ENCODE results near the gene DNM3.

The DNM3 gene

GRCh38 chr1:171931752-171932151, 90.5 kb downstream of the DNM3 start:
- DNase-seq: no peak

GRCh38 chr1:171934664-171935063, 93.4 kb downstream of the DNM3 start:
- DNase-seq: no peak

- no peak for DNase-seq
Observed at GRCh38 chr1:171935086-171935485, 93.8 kb downstream of the DNM3 start.

- no peak for DNase-seq
Observed at GRCh38 chr1:171935664-171936063, 94.4 kb downstream of the DNM3 start.

GRCh38 chr1:171937938-171938337, 96.6 kb downstream of the DNM3 start:
- no peak for DNase-seq

- DNase-seq: no peak
Observed at GRCh38 chr1:171939740-171940139, 98.4 kb downstream of the DNM3 start.

- no peak for DNase-seq
Observed at GRCh38 chr1:171940368-171940767, 99.1 kb downstream of the DNM3 start.

- no peak for DNase-seq
Observed at GRCh38 chr1:171941920-171942319, 100.6 kb downstream of the DNM3 start.

- DNase-seq: no peak
Observed at GRCh38 chr1:171943973-171944561, 102.8 kb downstream of the DNM3 start.

GRCh38 chr1:171948511-171948910, 107.2 kb downstream of the DNM3 start:
- no peak for DNase-seq

- DNase-seq: no peak
Observed at GRCh38 chr1:171949316-171949715, 108.0 kb downstream of the DNM3 start.

- no peak for DNase-seq
Observed at GRCh38 chr1:171953835-171954234, 112.5 kb downstream of the DNM3 start.

- DNase-seq: no peak
Observed at GRCh38 chr1:171954361-171954760, 113.1 kb downstream of the DNM3 start.

- DNase-seq: no peak
Observed at GRCh38 chr1:171961861-171962260, 120.6 kb downstream of the DNM3 start.

GRCh38 chr1:171963762-171964161, 122.5 kb downstream of the DNM3 start:
- no peak for DNase-seq

- DNase-seq: no peak
Observed at GRCh38 chr1:171965777-171966176, 124.5 kb downstream of the DNM3 start.

- no peak for DNase-seq
Observed at GRCh38 chr1:171966426-171967220, 125.3 kb downstream of the DNM3 start.

- DNase-seq: no peak
Observed at GRCh38 chr1:171969226-171969625, 127.9 kb downstream of the DNM3 start.

GRCh38 chr1:171969813-171970212, 128.5 kb downstream of the DNM3 start:
- no peak for DNase-seq

GRCh38 chr1:171972846-171973245, 131.5 kb downstream of the DNM3 start:
- no peak for DNase-seq

- no peak for DNase-seq
Observed at GRCh38 chr1:171973421-171973820, 132.1 kb downstream of the DNM3 start.

GRCh38 chr1:171981303-171981702, 140.0 kb downstream of the DNM3 start:
- DNase-seq: no peak

GRCh38 chr1:171983584-171983983, 142.3 kb downstream of the DNM3 start:
- DNase-seq: no peak

GRCh38 chr1:171984262-171984661, 143.0 kb downstream of the DNM3 start:
- no peak for DNase-seq

All from CD4-positive, alpha-beta T cell treated with Interleukin-4 for 4 hours (primary cell).